Embryonic facial prominence (tissue), 1 donor: Measurements from ENCODE around the gene DYTN.

Source experiments
- DNase-seq: peaks from one replicate; pipeline ENCODE4 v3.0.0-alpha.2; 2016; ENCODE audit errors: extremely low spot score

DYTN gene

GRCh38 chr2:206700156-206700555, 18.0 kb downstream of the DYTN start:
- DNase-seq: no peak

GRCh38 chr2:206698811-206699210, 19.4 kb downstream of the DYTN start:
- no peak for DNase-seq

DNA sequence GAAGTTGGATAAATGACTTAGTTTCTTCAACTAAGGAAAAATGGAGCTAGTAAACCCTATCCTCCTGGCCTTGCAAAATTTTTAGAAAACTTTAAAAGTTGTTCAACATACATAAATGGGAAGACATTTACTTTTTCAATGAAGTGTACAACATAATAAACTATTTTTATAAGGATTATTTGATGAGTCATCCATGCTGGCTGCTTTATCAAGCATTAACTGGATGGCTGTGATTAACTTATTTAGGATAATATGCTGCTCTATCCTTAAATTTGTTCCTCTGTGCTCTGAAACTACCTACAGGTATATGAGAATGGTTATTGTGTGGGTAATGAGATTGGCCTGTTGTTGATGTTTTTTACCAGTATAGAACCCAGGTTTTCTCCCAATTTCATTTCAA, 21.3 kb downstream of the DYTN start:
- no peak for DNase-seq

DNA sequence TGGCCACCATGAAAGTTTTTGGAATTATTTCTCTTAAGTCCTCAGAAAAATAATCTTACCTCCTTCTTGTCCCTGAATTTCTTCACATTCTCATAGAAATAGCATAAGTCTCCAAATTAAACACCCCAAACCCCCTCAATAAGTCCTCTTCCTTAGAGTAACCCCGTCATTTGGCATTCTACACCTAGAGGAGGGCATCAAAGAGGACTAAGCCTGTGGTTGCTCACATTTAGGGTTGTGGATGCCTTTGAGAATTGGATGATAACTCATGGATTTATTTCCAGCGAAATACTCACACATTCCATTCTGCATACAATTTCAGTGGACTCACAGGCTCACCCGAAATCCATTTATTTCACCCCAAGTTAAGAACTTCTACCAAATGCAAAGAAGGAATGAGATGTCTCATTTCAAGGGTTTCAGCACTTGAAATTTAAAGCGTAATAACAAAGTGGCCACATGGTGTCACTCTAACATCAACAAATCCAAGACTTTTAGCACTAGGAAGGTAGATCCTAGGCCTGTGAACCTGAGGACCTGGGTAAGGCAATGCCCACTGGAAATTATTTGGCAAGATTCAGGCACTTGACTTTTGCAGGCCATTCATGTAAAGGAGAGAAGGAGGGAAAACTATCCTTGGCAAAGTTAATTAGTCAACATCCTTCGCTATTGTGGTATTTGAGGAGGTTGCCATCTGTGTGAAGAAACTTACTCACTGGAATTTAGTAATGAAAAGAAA, 24.6 kb downstream of the DYTN start:
- peak; percentile 14 for DNase-seq

- DNase-seq: no peak
Measured at GRCh38 chr2:206692971-206693370, 25.2 kb downstream of the DYTN start.

DNA sequence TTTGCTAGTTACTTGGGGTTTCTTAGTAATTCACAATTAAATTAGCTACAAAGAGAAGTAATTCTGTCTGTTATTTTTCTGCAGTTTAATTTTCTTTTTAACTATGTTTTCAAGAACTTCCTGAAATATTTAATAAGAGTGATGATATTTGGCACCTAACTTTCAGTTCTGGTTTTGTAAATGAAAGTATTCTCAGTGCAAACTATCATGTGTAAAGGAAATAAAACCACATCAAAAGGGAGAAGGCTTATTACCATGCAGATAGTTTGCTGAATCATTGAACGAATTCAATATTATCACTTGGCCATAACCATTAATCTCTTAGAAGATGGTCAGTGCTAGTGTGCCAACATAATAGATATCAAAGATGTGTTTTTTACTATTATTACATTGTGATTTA, 29.2 kb downstream of the DYTN start:
- DNase-seq: no peak

- DNase-seq: no peak
Measured at GRCh38 chr2:206688453-206688852, 29.7 kb downstream of the DYTN start.

DNA sequence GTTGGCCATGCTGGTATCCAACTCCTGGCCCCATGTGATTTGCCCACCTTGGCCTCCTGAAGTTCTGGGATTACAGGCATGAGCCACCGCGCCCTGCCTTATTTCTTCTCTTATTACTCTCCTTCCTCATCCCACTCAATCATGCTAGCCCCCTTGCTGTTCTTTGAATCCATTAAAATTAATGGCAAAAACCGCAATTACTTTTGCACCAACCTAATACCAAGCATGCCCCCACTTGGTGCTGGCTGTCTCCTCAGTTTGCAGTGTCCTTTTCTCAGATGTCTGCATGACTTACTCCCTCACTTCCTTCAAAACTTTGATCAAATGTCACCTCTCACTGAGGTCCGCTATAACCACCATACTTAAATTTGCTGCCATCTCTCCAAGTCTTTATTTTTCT, 34.6 kb downstream of the DYTN start:
- DNase-seq: no peak

- no peak for DNase-seq
Measured at GRCh38 chr2:206670531-206671319, 47.5 kb downstream of the DYTN start.

DNA sequence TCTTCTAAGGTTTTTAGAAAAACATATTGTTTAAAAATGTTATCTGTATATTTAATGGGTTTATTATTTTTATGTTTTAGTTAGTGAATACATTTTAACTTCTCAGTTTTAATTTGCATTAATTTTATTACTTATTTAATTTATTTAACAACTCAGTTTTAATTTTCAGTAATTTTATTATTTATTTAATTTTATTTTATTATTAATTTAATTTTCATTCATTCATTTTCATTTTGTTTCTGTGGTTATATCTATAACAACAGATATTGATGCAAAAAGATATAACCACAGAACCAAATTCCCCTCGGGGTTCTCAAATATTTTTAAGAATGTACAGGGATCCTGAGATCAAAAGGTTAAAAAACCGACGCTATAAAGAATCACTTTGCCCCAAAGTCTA, 52.9 kb downstream of the DYTN start:
- no peak for DNase-seq

GRCh38 chr2:206657087-206657486, 61.1 kb downstream of the DYTN start:
- DNase-seq: no peak

DNA sequence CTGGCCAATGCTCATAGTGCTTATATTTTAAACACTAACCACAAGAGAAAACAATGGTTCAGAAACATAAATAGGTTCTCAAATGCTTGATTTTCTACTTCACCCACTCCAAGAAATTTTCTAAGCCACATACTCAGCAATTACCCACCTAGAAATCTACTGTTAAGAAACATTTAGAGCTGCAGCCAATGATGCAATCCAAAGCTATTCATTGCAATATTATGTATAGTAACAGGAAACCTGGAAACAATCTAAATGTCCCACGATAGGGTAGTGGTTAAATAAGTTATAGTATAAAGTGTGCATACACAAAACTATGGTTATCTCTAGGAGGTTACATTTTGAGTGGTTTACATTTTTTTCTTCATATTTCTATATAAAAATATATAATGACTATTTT, 70.2 kb downstream of the DYTN start:
- no peak for DNase-seq

DNA sequence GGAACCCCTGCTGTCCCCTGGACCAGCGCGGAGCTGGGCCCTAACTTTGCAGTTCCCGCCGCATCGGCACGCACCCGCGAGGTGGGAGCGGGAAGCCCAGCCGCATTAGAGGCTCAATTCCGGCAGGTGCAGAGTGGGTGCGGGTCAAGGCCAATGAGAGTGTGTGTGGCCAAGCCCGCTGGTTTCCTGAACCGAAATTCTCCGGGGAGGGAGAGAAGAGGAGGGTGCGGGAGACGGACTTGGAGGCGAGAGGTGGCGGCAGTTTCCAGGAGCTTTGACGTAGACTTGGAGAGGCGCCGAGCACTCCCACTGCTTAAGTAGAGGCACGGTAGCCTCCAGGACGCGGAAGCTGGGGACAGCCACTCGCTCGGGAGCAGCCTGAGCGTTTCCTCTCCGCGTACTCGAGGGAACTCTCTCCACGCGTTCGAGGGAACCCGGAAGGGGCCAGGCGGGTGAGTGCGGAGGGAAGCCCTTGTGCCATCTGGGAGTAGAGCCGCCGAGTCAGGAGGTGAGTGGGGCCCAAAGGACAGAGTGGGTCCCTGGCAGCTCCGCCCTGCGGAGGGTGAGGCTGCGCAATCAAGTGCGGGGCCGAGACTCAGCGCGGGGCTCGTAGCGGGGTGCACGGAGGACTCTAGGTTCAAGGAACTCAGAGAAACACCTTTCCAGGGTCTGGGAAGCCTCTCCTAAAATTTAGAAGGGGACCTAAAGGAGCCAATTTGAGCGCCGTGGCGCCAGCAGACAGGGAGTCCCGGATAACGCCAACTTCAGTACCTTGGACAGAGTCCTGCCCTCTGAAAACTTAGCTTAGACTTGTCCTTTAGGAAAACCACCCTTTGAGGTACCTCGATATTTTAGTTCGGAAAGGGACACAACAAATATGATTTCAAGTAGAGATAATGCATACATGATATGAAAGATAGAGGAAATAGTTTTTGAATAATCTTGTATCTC, 75.8 kb downstream of the DYTN start, which contains the start of gene FAM237A:
FAM237A (plus strand) TSS at position 413 of the 951 bp plus-strand sequence. CDS start 1,750 bp downstream, outside the sequence.
- DNase-seq: peak; percentile 46

DNA sequence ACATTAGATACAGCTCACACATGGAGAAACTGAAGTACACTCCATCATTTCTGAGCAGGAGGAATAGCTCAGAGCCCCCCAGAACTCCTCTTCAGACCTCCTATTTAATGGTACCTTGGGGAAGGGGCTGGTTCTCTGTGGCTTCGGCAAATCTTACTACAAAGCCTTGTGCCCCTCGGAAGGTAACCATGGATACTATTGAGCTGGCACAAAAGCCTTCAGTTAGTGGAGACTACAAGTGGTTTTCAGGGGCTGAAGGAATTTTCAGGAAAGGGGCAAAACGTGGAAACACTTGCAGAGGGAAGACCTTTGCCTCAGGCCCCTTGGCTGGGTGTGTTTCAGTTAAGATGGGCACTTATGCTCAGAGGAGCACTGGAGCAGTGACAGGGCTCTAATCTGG, 77.0 kb downstream of the DYTN start:
- DNase-seq: no peak

DNA sequence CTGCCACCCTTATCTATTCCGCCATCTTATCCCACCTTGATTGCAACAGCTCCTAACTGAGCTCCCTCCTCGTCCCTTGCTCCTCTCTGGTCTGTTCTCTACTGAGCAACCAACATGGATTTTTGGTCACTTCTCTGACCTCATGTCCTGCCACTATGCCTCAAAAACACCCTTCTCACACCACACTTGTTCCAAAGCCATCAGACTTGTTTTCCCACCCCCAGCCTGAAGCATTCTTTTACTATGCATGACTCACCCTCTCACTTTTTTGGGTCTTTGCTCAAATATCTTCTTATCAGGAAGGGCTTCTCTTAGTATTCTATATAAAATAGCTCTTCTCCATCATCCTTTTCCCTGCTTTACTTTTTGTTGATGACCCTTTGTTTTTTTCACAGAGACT, 78.6 kb downstream of the DYTN start:
- DNase-seq: no peak

GRCh38 chr2:206635015-206635414, 83.2 kb downstream of the DYTN start:
- no peak for DNase-seq

- DNase-seq: no peak
Measured at GRCh38 chr2:206631340-206631739, 86.9 kb downstream of the DYTN start.

- DNase-seq: no peak
Measured at GRCh38 chr2:206627632-206628031, 90.6 kb downstream of the DYTN start.

DNA sequence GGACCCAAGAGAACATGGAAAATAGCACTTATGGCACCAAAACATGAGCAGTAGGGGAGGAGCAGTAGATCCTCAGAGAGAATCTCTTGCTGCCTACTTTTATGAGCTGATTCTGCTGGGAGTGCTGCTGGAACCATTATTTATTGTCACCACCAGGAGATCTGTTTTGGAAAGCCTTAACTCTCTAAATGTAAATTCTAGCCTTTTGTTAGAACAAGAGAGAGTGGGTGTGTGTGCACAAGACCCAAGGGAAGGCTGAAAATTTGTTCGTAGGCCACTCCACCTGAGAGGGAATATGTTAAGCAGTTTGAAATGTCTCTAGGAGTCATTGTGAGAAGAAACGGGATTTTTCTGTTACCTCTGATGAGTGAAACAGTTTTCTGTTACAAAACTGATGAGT, 92.1 kb downstream of the DYTN start:
- DNase-seq: no peak

DNA sequence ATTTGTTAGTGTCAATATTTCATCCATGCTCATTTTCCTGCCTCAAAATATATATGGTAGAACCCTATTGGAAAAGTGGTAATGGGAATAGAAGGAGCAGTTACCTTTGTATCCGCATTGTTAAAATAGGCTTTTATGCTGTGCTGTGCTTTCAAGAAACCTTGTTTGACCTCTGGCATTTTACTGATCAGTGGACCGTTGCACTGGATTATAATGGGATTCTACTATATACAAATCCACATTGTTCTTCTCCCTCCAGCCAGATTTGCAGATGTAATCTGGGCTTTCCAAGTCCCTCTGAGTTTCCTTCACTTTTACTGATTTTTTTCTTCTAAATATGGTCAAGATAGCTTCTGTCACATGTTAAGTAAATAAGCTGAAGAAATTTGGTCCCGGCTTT, 99.2 kb downstream of the DYTN start:
- DNase-seq: no peak

GRCh38 chr2:206616151-206616550, 102.0 kb downstream of the DYTN start:
- DNase-seq: no peak
